GM23338 (cell line): ENCODE results near the gene CRABP1. TPM values are rescaled to one million over a fixed set of nuclear protein-coding genes. Genes with fewer than 3 reads are reported as not detected.
A peak's percentile ranks its signal among the peaks of the same experiment; 100 is the strongest.

Experiments
- ATAC-seq: fragments of 200-7000 bp; cut with Tn5 transposase; 3 replicates; pipeline ENCODE4 v1.9.1; 2020
- DNase-seq: peaks from one replicate; pipeline ENCODE4 v3.0.0-alpha.2; 2015; ENCODE audit warnings: low spot score
- H2AFZ ChIP-seq: fragments of 200-600 bp; sonication (generic); 2 replicates; pipeline ENCODE4 v1.8.0; 2016; ENCODE audit warnings: antibody characterized with exemption, mild to moderate bottlenecking, moderate library complexity
- H3F3A ChIP-seq: fragments of 200-600 bp; sonication (generic); replicated peaks from 2 replicates; pipeline ENCODE4 v1.8.0; 2017; ENCODE audit warnings: antibody characterized with exemption, mixed run types, low read depth
- H3K27ac ChIP-seq: fragments of 200-600 bp; sonication (generic); 2 replicates; pipeline ENCODE4 v1.6.1; 2016; ENCODE audit warnings: low read depth
- H3K27me3 ChIP-seq: fragments of 200-600 bp; sonication (generic); 2 replicates; pipeline ENCODE4 v1.8.0; 2016; ENCODE audit warnings: mild to moderate bottlenecking, mixed run types, moderate library complexity; ENCODE audit not compliant: insufficient read depth
- H3K36me3 ChIP-seq: fragments of 200-600 bp; sonication (generic); 2 replicates; pipeline ENCODE4 v1.8.0; 2016; ENCODE audit warnings: mild to moderate bottlenecking; ENCODE audit not compliant: insufficient read depth
- H3K4me1 ChIP-seq: fragments of 200-600 bp; sonication (generic); 2 replicates; pipeline ENCODE4 v1.8.0; 2016; ENCODE audit warnings: mild to moderate bottlenecking, moderate library complexity; ENCODE audit not compliant: insufficient read depth
- H3K4me2 ChIP-seq: fragments of 200-600 bp; sonication (generic); 2 replicates; pipeline ENCODE4 v1.7.1; 2017; ENCODE audit warnings: mixed run types
- H3K4me3 ChIP-seq: fragments of 200-600 bp; sonication (generic); 2 replicates; pipeline ENCODE4 v1.6.1; 2016; ENCODE audit warnings: mixed run types
- H3K79me2 ChIP-seq: fragments of 200-600 bp; sonication (generic); replicated peaks from 2 replicates; pipeline ENCODE4 v1.8.0; 2017; ENCODE audit warnings: mild to moderate bottlenecking; ENCODE audit not compliant: insufficient read depth
- H3K9me2 ChIP-seq: fragments of 200-600 bp; sonication (generic); 2 replicates; pipeline ENCODE4 v1.8.0; 2017; ENCODE audit not compliant: insufficient read depth
- H4K20me1 ChIP-seq: fragments of 200-600 bp; sonication (generic); replicated peaks from 2 replicates; pipeline ENCODE4 v1.8.0; 2017; ENCODE audit warnings: mild to moderate bottlenecking; ENCODE audit not compliant: insufficient read depth
- H3K27ac Mint-ChIP-seq: 2 replicates; pipeline ENCODE4 v1.8.0; 2020; ENCODE audit warnings: inconsistent platforms, mild to moderate bottlenecking, moderate library complexity, mixed read lengths
- H3K27me3 Mint-ChIP-seq: 3 replicates; pipeline ENCODE4 v1.8.0; 2022; ENCODE audit warnings: low read depth, mild to moderate bottlenecking, moderate library complexity, mixed read lengths, inconsistent platforms; ENCODE audit not compliant: insufficient read depth, poor library complexity
- H3K36me3 Mint-ChIP-seq: 3 replicates; pipeline ENCODE4 v1.8.0; 2021; ENCODE audit warnings: low read depth, mild to moderate bottlenecking, inconsistent platforms, moderate library complexity, mixed read lengths
- H3K4me1 Mint-ChIP-seq: 3 replicates; pipeline ENCODE4 v1.8.0; 2020; ENCODE audit warnings: mild to moderate bottlenecking, inconsistent platforms, mixed read lengths
- H3K4me3 Mint-ChIP-seq: 3 replicates; pipeline ENCODE4 v1.8.0; 2021; ENCODE audit warnings: moderate library complexity, mild to moderate bottlenecking, inconsistent platforms, mixed read lengths
- H3K9me3 Mint-ChIP-seq: 3 replicates; pipeline ENCODE4 v1.8.0; 2020; ENCODE audit warnings: moderate library complexity, mild to moderate bottlenecking, inconsistent platforms, mixed read lengths
- CREB1 ChIP-seq: fragments of 250-450 bp; sonication (Bioruptor Pico); IDR thresholded peaks from 2 replicates; pipeline ENCODE4 v1.5.0; 2020; ENCODE audit warnings: low read depth, mild to moderate bottlenecking, moderate library complexity
- CTCF ChIP-seq, 2 experiments: fragments of 200-600 bp in 1 of 2; sonication (generic) in 1 of 2; conservative IDR thresholded peaks; 2 replicates each; pipeline versions ENCODE4 v1.5.1 to v1.6.1; 2016 to 2017; ENCODE audit warnings: antibody characterized with exemption in 2 of 2, low read depth in 2 of 2, mild to moderate bottlenecking in 2 of 2, moderate library complexity in 1 of 2
- ETS1 ChIP-seq: IDR thresholded peaks from 2 replicates; pipeline ENCODE4 v1.6.1; 2016; ENCODE audit warnings: antibody characterized with exemption
- EZH2 ChIP-seq: fragments of 200-600 bp; sonication (generic); IDR thresholded peaks from one replicate; pipeline ENCODE4 v1.8.0; 2017; ENCODE audit warnings: antibody characterized with exemption, mild to moderate bottlenecking, low read depth; ENCODE audit not compliant: unreplicated experiment
- EZH2phosphoT487 ChIP-seq: fragments of 200-600 bp; sonication (generic); IDR thresholded peaks from one replicate; pipeline ENCODE4 v1.8.1; 2018; ENCODE audit warnings: antibody characterized with exemption; ENCODE audit not compliant: unreplicated experiment
- JUNB ChIP-seq: IDR thresholded peaks from one replicate; pipeline ENCODE4 v1.6.1; 2016; ENCODE audit warnings: antibody characterized with exemption; ENCODE audit not compliant: unreplicated experiment
- NANOG ChIP-seq: IDR thresholded peaks from 2 replicates; pipeline ENCODE4 v1.6.1; 2016; ENCODE audit warnings: antibody characterized with exemption, borderline replicate concordance
- POLR2AphosphoS5 ChIP-seq: IDR thresholded peaks from 2 replicates; pipeline ENCODE4 v1.6.1; 2016; ENCODE audit warnings: antibody characterized with exemption, low read depth
- REST ChIP-seq: IDR thresholded peaks from one replicate; pipeline ENCODE4 v1.6.1; 2018; ENCODE audit warnings: antibody characterized with exemption; ENCODE audit not compliant: unreplicated experiment
- STAT1 ChIP-seq: IDR thresholded peaks from one replicate; pipeline ENCODE4 v1.6.1; 2016; ENCODE audit warnings: antibody characterized with exemption; ENCODE audit not compliant: unreplicated experiment
- ZNF114 ChIP-seq: fragments of 250-450 bp; sonication (Bioruptor Pico); IDR thresholded peaks from 2 replicates; pipeline ENCODE4 v1.5.0; 2020; ENCODE audit warnings: mild to moderate bottlenecking, moderate library complexity
- ZNF331 ChIP-seq: fragments of 250-450 bp; sonication (Bioruptor Pico); IDR thresholded peaks from 2 replicates; pipeline ENCODE4 v1.5.0; 2020; ENCODE audit warnings: low read depth, mild to moderate bottlenecking, moderate library complexity
- ZNF462 ChIP-seq: fragments of 250-450 bp; sonication (Bioruptor Pico); IDR thresholded peaks from 2 replicates; pipeline ENCODE4 v1.5.0; 2020; ENCODE audit warnings: mild to moderate bottlenecking, moderate library complexity
- polyA plus RNA-seq: library from polyadenylated mRNA; unstranded; fragments of >200 nt; fragmentation: Nextera tagmentation; extraction: Ambion mirVana; gene quantifications from 2 replicates; pipeline ENCODE4 v1.2.1, GENCODE V29; 2016
- total RNA-seq: library from RNA; depleted of rRNA; stranded (reverse); fragments of >200 nt; shearing (Covaris generic); gene quantifications from 2 replicates; pipeline ENCODE4 v1.2.3, GENCODE V29; 2014

The CRABP1 gene
- total and polyA plus RNA-seq, 2 experiments from 2014 or later = 156 to 522 TPM

- no peaks in the 10 kb centered on the region for H3K27me3 ChIP-seq
- H3K4me3 Mint-ChIP-seq = no peak overlapping the region
- no peaks in the 10 kb centered on the region for H3K36me3 ChIP-seq
- peaks cover 11% of the 10 kb centered on the region; the same call in 1 of the 2 replicates for H3F3A ChIP-seq
- no peaks in the 10 kb centered on the region for H3K79me2 ChIP-seq
- H3K4me3 ChIP-seq = no peak overlapping the region
- H3K27ac Mint-ChIP-seq = peak overlapping the region; percentile 8; the same call in 1 of the 2 replicates
- H3K27me3 Mint-ChIP-seq = peaks cover 18% of the 10 kb centered on the region
- peaks cover 15% of the 10 kb centered on the region for H3K4me1 ChIP-seq
- H3K9me3 Mint-ChIP-seq = no peaks in the 10 kb centered on the region; the same call in 2 of the 3 replicates
- H3K9me2 ChIP-seq = no peaks in the 10 kb centered on the region
- H3K4me2 ChIP-seq = no peak overlapping the region
- H2AFZ ChIP-seq = 0 out of 2 replicates have a peak overlapping the region, but pooled peaks have one; percentile 88
- H4K20me1 ChIP-seq = no peaks in the 10 kb centered on the region
- TF ChIP-seq ETS1 (no peak), ZNF114 (CRISPR knock-in tag) (no peak), EZH2 (no peak), REST (no peak), STAT1 (no peak), ZNF331 (CRISPR knock-in tag) (no peak), JUNB (no peak), CREB1 (CRISPR knock-in tag) (no peak), ZNF462 (CRISPR knock-in tag) (no peak), POLR2AphosphoS5 (no peak), NANOG (no peak), EZH2phosphoT487 (no peak), CTCF (conservative IDR thresholded peaks at IDR 0.05; ENCODE audit: low read depth in 2 of 2) (no peak)
- H3K4me1 Mint-ChIP-seq = peaks cover 34% of the 10 kb centered on the region
- H3K27ac ChIP-seq = no peak overlapping the region
- DNase-seq (no peak), ATAC-seq (no peak)
- H3K36me3 Mint-ChIP-seq = no peaks in the 10 kb centered on the region
These were observed 27.2 kb upstream of the CRABP1 start for GRCh38 chr15:78312957-78313356.
